Heart left ventricle (tissue), 16 donors: ENCODE measurements around the gene SLC15A2. TPM values are rescaled to one million over a fixed set of nuclear protein-coding genes. Genes with fewer than 3 reads are reported as not detected.

Source experiments
- ATAC-seq, 4 donors: fragments of 200-7000 bp; cut with Tn5 transposase; one replicate each; pipeline ENCODE4 v1.9.1; 2020 to 2022; ENCODE audit warnings: moderate library complexity in 4 of 4, mild to moderate bottlenecking in 3 of 4, moderate number of reproducible peaks in 1 of 4
- DNase-seq, 5 donors: peaks; one replicate each; pipeline ENCODE4 v3.0.0-alpha.2; 2020
- H3K27ac ChIP-seq, 12 donors: fragments of 200-600 bp; sonication (generic) in 4 of 12; one replicate each; pipeline versions ENCODE4 v1.5.0 to v1.8.0; 2016 to 2022; ENCODE audit warnings: mild to moderate bottlenecking in 2 of 12
- H3K27me3 ChIP-seq, 9 donors: fragments of 200-600 bp; sonication (generic) in 2 of 9; one replicate each; pipeline versions ENCODE4 v1.5.1 to v1.8.0; 2016 to 2022; ENCODE audit warnings: mild to moderate bottlenecking in 3 of 9
- H3K36me3 ChIP-seq, 9 donors: fragments of 200-600 bp; sonication (generic) in 2 of 9; one replicate each; pipeline versions ENCODE4 v1.5.0 to v1.8.0; 2018 to 2022; ENCODE audit warnings: mild to moderate bottlenecking in 2 of 9
- H3K4me1 ChIP-seq, 12 donors: fragments of 200-600 bp; sonication (generic) in 4 of 12; one replicate each; pipeline versions ENCODE4 v1.5.0 to v1.8.0; 2016 to 2022; ENCODE audit warnings: mild to moderate bottlenecking in 3 of 12
- H3K4me3 ChIP-seq, 12 donors: fragments of 200-600 bp; sonication (generic) in 4 of 12; one replicate each; pipeline versions ENCODE4 v1.5.0 to v1.8.0; 2017 to 2022; ENCODE audit warnings: mild to moderate bottlenecking in 9 of 12, moderate library complexity in 4 of 12
- H3K9me3 ChIP-seq, 12 donors: fragments of 200-600 bp; sonication (generic) in 4 of 12; one replicate each; pipeline versions ENCODE4 v1.5.0 to v1.8.0; 2016 to 2022; ENCODE audit warnings: mild to moderate bottlenecking in 1 of 12
- CTCF ChIP-seq, 12 donors: fragments of 200-600 bp; sonication (generic) in 4 of 12; IDR thresholded peaks; one replicate each; pipeline versions ENCODE4 v1.5.0 to v1.8.0; 2018 to 2022; ENCODE audit warnings: antibody characterized with exemption in 12 of 12, mild to moderate bottlenecking in 5 of 12
- POLR2A ChIP-seq, 2 donors: fragments of 450-650 bp; IDR thresholded peaks; one replicate each; pipeline ENCODE4 v1.6.1; 2017; ENCODE audit warnings: antibody characterized with exemption in 2 of 2, mild to moderate bottlenecking in 2 of 2, moderate library complexity in 2 of 2
- WGBS, 4 donors: extraction: QIAGEN DNeasy Blood & Tissue Kit in 2 of 4; methylation state at CpG; one replicate each; pipeline versions ENCODE4 v1.1.5 to v1.1.7; 2013 to 2018; 5-methylcytosine and 5-hydroxymethylcytosine counted together
- intact Hi-C, 10 donors: fragments of 100-400 bp; cut with DNase I; formaldehyde crosslinking; loops; one replicate each; pipeline versions ENCODE4 v1.11.1 to v1.14.2; 2022
- polyA plus RNA-seq, 2 donors: library from polyadenylated mRNA; stranded (reverse); fragments of 200-250 nt; gene quantifications; one replicate each; pipeline ENCODE4 v1.2.3, GENCODE V29; 2013
- total RNA-seq, 9 donors: library from RNA; depleted of rRNA in 2 of 9; stranded (reverse); fragments of >200 nt in 2 of 9; fragmentation: NEBNext Ultra II Directional in 3 of 9; extraction: Animal tissue kit (Norgen Biotek cat#: 25700) in 3 of 9; gene quantifications; one replicate each; pipeline versions ENCODE4 v1.1.0 to v1.2.4, GENCODE V29; 2016 to 2023
- donor health status: ischemic (EF 13 %, LVEDD 7.1; RV severe dilation, severe dysfunction).
- donor health status: healthy with polysubstance abuse.
- donor health status: DM: no; HTN: yes; CAD: no.
- donor health status: DM: no; HTN: no; CAD: no.
- donor health status: ischemic (EF 25% LVEDD 6.9; RV normal size, moderate dysfunction).
- donor health status: ischemic (EF 25% LVEDD 5.7; RV mildly dilated, moderate dysfunction).
- donor health status: healthy.
- donor health status: DM: yes; HTN: yes; CAD: no.
- donor health status: ischemic (EF 35%, LVEDD 5.7; RV mildly dilated, moderate dysfunction).
- donor health status: nonischemic (EF 11% LVEDD 7.7; RV severe dilation, severe dysfunction).
- donor health status: DM: yes; HTN: yes; CAD: no.
- donor health status: PGD.
- donor health status: ischemic (EF 29% LVEDD 5.4; RV normal size, mild dysfunction).
- donor health status: nonischemic (EF 23%, LVEDD 6.1; RV moderate dilation, normal function).

Gene SLC15A2
- total and polyA plus RNA-seq, 11 donors = 0.22 to 7.6 (median 2.9) TPM

- DNase-seq (no peak), ATAC-seq (no peak)
- Histone ChIP-seq H3K4me1 (no peaks in the 10 kb centered on the region), H3K4me3 (no peak overlapping the region), H3K36me3 (peaks cover 0 to under 1% (median 0%) of the 10 kb centered on the region in 9 donors), H3K9me3 (peaks cover 0 to 19% (median 10%) of the 10 kb centered on the region in 12 donors), H3K27ac (no peak overlapping the region), H3K27me3 (no peaks in the 10 kb centered on the region)
- intact Hi-C loops = no loop called here
- TF ChIP-seq POLR2A (IDR thresholded peaks at IDR 0.05) (no peak), CTCF (IDR thresholded peaks at IDR 0.05) (no peak)
- WGBS, 4 donors = 81 to 96% (median 88%) methylated on average over 1 of the region's 1 CpG
Measured at GRCh38 chr3:121948641-121949040, 54.4 kb downstream of the SLC15A2 start.

- Histone ChIP-seq H3K9me3 (peaks cover 0 to 19% (median 10%) of the 10 kb centered on the region in 12 donors), H3K36me3 (no peaks in the 10 kb centered on the region), H3K4me3 (no peak overlapping the region), H3K27me3 (no peaks in the 10 kb centered on the region), H3K27ac (no peak overlapping the region), H3K4me1 (peaks cover 0 to 5% (median 0%) of the 10 kb centered on the region in 12 donors)
- TF ChIP-seq CTCF (IDR thresholded peaks at IDR 0.05) (no peak), POLR2A (IDR thresholded peaks at IDR 0.05) (no peak)
- no peak for DNase-seq
- intact Hi-C loops = no loop called here
- 0 to 82% (median 29%) methylated on average over 1 of the region's 1 CpG for WGBS, 4 donors
- no peak for ATAC-seq
Measured at GRCh38 chr3:121951291-121951919, 57.2 kb downstream of the SLC15A2 start.

- no peak for DNase-seq
Measured at GRCh38 chr3:121956363-121956762, 62.2 kb downstream of the SLC15A2 start.

More at GRCh38 chr3:121956363-121956762, 62.2 kb downstream of the SLC15A2 start:
- peak overlapping the region in 1 of 12 donors; percentile 81 for H3K27ac ChIP-seq
- H3K36me3 ChIP-seq = no peaks in the 10 kb centered on the region
- WGBS, 4 donors = 61 to 71% (median 68%) methylated on average over 3 of the region's 3 CpGs
- H3K4me3 ChIP-seq = no peak overlapping the region
- TF ChIP-seq CTCF (IDR thresholded peaks at IDR 0.05) = no peak
- no peak for TF ChIP-seq POLR2A (IDR thresholded peaks at IDR 0.05)
- intact Hi-C loops = no loop called here
- ATAC-seq = no peak
- H3K27me3 ChIP-seq = no peaks in the 10 kb centered on the region
- peaks cover 0 to 19% (median 10%) of the 10 kb centered on the region in 12 donors for H3K9me3 ChIP-seq
- H3K4me1 ChIP-seq = peaks cover 0 to 24% (median 0%) of the 10 kb centered on the region in 12 donors
